Neuron (in vitro differentiated cells): ENCODE measurements around the gene PLD3.

Experiments used
- H2AFZ ChIP-seq: one replicate; pipeline ENCODE4 v1.6.1; 2013; ENCODE audit warnings: low read depth, mild to moderate bottlenecking, inconsistent platforms, low read length, moderate library complexity
- H3K27me3 ChIP-seq: one replicate; pipeline ENCODE4 v1.6.1; 2013; ENCODE audit warnings: low read length; ENCODE audit not compliant: insufficient read depth
- H3K36me3 ChIP-seq: one replicate; pipeline ENCODE4 v1.6.1; 2013; ENCODE audit warnings: low read length; ENCODE audit not compliant: insufficient read depth
- H3K4me1 ChIP-seq: one replicate; pipeline ENCODE4 v1.6.1; 2013; ENCODE audit warnings: low read length; ENCODE audit not compliant: insufficient read depth
- H3K4me3 ChIP-seq: 2 replicates; pipeline ENCODE4 v1.5.1; 2013; ENCODE audit warnings: mild to moderate bottlenecking, low read length, moderate library complexity
- H3K9me3 ChIP-seq: one replicate; pipeline ENCODE4 v1.6.1; 2013; ENCODE audit warnings: low read length

The PLD3 gene

DNA sequence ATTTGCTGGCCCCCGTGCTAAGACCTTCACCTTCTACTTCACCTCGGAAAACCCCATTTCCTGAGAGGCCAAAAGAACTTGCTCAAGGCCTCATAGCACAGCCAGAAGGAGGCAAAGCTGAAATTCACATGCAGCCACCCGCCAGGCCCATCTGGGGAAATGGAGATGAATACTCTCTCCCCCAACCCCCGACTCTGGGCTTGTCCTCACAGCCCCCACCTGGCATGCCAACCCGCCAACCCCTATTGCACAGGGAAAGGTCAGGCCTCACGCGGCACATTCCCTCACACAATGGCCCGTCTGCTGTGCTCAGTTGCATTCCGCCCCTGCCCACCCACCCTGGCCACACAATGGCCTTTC is 61.5 kb downstream of the PLD3 start:
- Histone ChIP-seq H3K4me3 (no peak overlapping the region), H3K27me3 (no peaks in the 10 kb centered on the region), H2AFZ (no peak overlapping the region), H3K9me3 (no peaks in the 10 kb centered on the region), H3K36me3 (no peaks in the 10 kb centered on the region), H3K4me1 (peaks cover 16% of the 10 kb centered on the region)

DNA sequence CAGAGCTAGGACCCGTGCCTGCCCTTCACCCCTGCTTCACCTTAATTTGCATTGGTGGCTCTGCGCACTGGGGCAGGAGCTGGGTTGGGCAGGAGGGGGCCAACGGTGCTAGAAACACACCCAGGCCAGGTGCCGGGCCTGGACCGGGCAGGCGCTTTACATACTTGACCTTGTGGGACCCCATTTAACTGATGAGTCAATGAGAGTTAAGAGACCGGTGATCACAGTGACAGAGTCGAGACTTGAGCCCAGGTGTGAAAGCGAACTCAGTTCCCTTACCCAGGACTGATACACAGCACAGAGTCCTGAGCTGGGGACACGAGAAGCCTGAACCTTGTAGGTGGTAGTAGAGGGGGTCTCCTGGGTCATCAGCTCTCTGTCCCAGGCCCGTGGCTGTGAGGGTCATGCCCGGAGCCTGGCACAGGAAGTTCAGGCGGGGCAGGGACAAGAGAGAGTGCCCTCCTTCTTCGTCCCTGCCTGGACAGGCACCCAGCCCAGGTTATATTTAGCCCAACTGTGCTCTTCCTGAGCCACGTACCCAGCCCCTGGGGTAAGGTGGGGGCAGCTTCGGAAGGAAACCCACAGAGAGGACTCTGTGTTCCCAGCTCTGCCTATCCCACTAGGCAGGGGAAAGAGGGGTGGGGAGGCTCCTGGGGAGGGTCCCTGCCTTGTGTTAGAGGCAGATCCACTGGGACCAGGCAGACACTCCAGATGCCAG is 62.8 kb downstream of the PLD3 start:
- H3K27me3 ChIP-seq: no peaks in the 10 kb centered on the region
- no peak overlapping the region for H2AFZ ChIP-seq
- H3K9me3 ChIP-seq: no peaks in the 10 kb centered on the region
- no peak overlapping the region for H3K4me3 ChIP-seq
- no peaks in the 10 kb centered on the region for H3K36me3 ChIP-seq
- H3K4me1 ChIP-seq: peaks cover 16% of the 10 kb centered on the region

DNA sequence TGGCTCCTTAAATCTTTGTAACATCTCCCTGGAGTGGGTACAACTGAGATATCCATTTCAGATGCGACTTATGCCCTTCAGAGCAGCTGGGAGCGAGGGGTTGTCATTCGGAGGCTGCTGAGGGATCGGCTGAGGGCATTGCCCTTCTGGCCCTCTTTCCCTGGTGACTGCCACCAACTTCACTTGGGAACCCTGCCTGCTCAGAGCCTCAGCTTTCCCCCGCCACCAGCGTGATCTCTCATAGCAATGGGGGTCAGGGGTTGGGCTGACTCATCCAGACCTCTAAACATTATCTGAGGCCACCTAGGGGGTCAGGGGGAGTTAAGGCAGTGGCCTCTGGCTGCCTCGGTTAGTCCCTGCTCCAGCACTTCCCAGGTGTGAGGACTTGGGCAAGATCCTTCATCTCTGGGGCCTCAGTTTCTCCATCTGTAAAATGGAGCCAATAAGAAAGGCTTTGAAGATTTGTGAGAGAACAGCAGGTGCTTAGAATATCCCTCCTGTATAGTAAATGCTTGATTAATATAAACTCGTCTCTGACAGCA is 63.5 kb downstream of the PLD3 start:
- H3K4me1 ChIP-seq: peaks cover 16% of the 10 kb centered on the region
- no peak overlapping the region for H2AFZ ChIP-seq
- H3K27me3 ChIP-seq: no peaks in the 10 kb centered on the region
- no peaks in the 10 kb centered on the region for H3K36me3 ChIP-seq
- H3K9me3 ChIP-seq: no peaks in the 10 kb centered on the region
- no peak overlapping the region for H3K4me3 ChIP-seq

DNA sequence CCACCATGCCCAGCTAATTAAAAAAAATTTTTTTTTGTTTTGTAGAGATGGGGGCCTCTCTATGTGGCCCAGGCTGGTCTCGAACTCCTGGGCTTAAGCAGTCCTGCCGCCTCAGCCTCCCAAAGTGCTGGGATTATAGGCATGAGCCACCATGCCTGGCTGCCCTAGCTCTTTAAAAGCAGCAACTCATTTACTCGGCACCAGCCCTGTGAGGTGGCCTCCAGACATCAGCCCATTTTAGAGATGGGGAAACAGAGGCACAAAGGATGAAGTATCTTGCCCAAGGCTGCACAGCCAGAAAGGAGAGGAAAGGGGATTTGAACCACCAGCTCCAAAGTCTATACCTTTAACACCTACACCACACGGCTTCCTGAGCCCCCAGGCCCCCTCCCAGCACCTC is 64.4 kb downstream of the PLD3 start:
- Histone ChIP-seq H3K36me3 (no peaks in the 10 kb centered on the region), H3K9me3 (no peaks in the 10 kb centered on the region), H3K4me1 (peaks cover 19% of the 10 kb centered on the region), H3K4me3 (no peak overlapping the region), H2AFZ (no peak overlapping the region), H3K27me3 (no peaks in the 10 kb centered on the region)

DNA sequence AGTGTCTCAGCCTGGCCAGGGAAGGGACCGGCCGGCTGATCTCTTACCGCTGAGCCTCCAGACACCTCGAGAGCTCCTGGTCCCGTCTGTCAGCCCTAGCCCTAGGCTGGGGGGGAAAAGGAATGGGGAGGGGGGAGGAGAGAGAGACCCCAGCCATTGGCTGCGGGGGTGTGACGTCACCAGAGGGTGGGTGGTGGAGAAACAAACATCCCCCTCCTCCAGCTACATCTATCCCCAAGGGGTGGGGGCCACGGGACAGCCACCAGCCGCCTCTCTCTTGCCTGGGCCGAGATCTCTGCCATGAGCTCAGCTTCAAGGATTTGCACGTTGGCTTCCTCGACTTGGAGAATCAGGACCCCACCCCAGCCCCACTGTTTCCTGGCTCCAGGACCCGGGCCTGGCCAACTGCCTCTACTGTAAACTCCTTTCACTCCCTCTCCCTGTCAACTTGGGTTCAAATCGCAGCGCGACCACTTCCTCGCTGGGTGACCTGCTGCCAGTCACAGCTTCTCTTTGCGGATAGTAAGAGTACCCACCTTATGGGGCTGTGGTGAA is 64.9 kb downstream of the PLD3 start, which contains the start of gene PRX:
Gene PRX, minus strand, starts transcription at position 88 of the 555 bp plus-strand sequence. CDS start 5,446 bp downstream, outside the sequence.
- H3K4me1 ChIP-seq: peaks cover 19% of the 10 kb centered on the region
- H2AFZ ChIP-seq: no peak within 1 kb of the TSS
- no peak within 1 kb of the TSS for H3K4me3 ChIP-seq
- H3K27me3 ChIP-seq: no peaks in the 10 kb centered on the region
- H3K9me3 ChIP-seq: no peaks in the 10 kb centered on the region
- H3K36me3 ChIP-seq: no peaks in the 10 kb centered on the region

DNA sequence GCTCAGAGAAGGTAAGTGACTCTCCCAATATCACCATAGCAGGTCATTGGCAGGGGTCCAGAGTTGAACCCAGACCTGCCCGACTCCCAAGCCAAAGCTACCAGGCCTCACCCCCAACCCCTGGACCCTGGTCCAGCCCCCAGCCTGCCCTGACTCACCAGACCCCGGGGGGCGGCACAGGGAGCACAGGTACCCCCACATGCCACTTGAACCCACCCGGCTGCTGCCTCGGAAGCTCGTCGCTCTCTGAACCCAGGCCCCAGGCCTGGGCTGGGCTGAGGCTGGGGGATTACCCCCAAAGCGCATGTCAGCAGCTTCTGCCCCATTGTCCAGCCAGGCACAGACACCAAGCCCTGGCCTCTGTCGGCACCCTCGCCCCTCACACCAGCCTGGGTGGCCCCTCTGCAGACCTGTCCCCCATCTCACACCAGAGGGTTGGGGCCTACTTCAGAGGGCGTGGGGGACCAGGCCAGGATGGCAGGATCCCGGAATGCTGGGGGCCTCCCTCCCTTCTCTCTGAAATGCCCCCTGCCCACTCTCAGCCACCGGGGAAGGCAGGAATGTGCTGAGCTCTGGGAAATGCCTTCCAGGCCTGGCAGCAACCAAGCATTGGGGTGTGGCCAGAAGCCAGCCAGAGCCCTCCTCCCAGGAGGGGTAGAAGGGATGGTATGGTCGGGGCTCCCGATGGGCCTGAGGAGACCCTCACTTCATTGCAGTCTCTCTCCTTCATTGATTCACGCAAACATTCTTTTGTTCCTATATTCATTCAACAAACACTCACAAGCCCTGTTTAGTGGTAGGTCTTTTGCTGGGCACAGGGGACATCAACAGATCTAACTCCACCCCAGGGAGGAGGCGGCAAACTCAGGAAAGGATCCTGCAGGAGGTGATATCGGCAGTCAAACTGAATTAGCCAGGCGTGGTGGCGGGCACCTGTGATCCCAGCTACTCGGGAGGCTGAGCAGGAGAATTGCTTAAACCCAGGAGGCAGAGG is 66.3 kb downstream of the PLD3 start:
- Histone ChIP-seq H3K4me3 (no peak overlapping the region), H3K4me1 (peaks cover 16% of the 10 kb centered on the region), H3K36me3 (no peaks in the 10 kb centered on the region), H3K9me3 (no peaks in the 10 kb centered on the region), H3K27me3 (no peaks in the 10 kb centered on the region), H2AFZ (no peak overlapping the region)

DNA sequence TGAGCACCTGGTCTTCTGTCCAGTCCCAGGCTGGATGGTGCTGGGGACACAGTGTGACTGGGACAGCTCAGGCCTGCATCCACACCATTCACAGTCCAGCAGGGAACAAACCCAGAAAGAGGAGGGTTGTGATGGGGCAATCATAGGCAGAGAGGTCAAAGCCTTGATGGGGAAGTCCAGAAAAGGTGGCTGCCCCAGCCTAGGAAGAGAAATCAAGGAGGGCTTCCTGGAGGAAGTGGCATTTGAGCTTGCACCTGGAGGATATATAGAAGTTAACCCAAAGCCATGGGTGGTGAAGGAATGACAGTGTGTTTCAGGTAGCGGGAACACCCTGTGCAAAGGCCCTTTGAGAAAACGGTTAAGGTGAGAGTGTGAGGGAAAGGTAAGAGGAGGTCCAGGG is 67.3 kb downstream of the PLD3 start:
- Histone ChIP-seq H3K27me3 (no peaks in the 10 kb centered on the region), H3K4me1 (peaks cover 10% of the 10 kb centered on the region), H2AFZ (no peak overlapping the region), H3K9me3 (no peaks in the 10 kb centered on the region), H3K4me3 (no peak overlapping the region), H3K36me3 (no peaks in the 10 kb centered on the region)

DNA sequence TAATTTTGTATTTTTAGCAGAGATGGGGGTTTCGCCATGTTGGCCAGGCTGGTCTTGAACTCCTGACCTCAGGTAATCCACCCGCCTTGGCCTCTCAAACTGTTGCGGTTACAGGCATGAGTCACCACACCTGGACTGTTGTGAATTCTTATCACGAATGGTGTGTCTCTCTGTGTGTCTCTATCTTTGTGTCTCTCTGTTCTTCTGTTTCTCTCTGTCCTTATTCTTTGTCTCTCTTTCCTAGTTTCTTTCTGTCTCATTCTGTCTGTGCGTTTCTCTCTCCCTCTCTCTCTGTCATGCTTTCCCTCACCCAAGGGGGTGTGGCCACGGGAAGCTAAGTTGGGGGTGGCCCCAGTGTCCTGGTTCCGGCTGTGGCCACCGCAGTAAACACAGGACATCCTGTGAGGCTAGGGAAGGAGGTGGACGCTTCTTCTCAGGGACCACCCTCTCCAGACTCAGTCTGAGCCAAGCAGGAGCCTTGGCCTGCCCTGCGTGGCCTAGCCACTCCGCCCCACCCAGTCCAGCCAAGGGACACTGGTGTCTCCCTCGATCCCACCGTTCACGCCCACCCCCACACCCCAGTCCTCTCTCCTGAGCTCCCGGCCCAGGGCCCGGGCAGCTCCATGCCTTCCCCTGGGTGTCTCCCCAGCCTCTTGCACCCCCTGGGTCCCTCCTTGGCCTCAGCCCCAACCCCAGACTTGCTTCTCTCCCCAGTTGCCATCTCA is 68.6 kb downstream of the PLD3 start:
- no peaks in the 10 kb centered on the region for H3K27me3 ChIP-seq
- H3K4me1 ChIP-seq: peaks cover 12% of the 10 kb centered on the region
- H3K9me3 ChIP-seq: no peaks in the 10 kb centered on the region
- H2AFZ ChIP-seq: no peak overlapping the region
- no peaks in the 10 kb centered on the region for H3K36me3 ChIP-seq
- H3K4me3 ChIP-seq: no peak overlapping the region

DNA sequence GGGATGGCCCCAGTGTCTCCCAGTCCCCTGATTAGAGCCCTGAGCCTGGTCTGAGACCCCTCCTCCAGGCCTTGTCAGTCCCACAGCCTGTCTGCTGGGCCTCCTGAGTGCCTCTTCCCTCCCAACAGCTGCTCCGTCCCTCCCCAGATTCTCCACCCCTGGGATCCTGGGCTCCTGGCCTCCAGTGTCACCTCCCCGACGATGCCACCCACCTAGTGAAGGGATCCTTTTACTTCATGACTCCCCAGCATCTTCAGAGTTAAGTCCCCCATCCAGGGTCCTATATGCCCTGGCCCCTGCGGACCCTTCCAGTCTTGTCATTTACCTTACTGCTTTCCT is 69.1 kb downstream of the PLD3 start:
- no peaks in the 10 kb centered on the region for H3K27me3 ChIP-seq
- no peak overlapping the region for H2AFZ ChIP-seq
- no peaks in the 10 kb centered on the region for H3K9me3 ChIP-seq
- peaks cover 12% of the 10 kb centered on the region for H3K4me1 ChIP-seq
- no peak overlapping the region for H3K4me3 ChIP-seq
- peaks cover 1% of the 10 kb centered on the region for H3K36me3 ChIP-seq

DNA sequence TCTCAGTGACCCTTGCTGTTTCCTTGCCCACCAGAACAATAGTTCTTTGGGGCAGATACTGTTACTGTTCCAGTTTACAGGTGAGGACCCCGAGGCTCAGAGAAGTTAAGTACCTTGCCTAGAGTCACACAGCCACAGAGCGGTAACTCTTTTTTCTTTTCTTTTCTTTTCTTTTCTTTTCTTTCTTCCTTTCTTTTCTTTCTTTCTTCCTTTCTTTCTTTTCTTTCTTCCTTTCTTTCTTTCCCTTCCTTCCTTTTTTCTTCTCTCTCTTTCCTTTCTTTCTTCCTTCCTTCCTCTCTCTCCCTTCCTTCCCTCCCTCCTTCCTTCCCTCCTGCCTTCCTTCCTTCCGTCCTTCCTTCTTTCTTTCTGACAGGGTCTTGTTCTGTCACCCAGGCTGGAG is 69.5 kb downstream of the PLD3 start:
- Histone ChIP-seq H3K9me3 (no peaks in the 10 kb centered on the region), H3K36me3 (peaks cover 4% of the 10 kb centered on the region), H2AFZ (no peak overlapping the region), H3K4me3 (no peak overlapping the region), H3K4me1 (peaks cover 12% of the 10 kb centered on the region), H3K27me3 (no peaks in the 10 kb centered on the region)

DNA sequence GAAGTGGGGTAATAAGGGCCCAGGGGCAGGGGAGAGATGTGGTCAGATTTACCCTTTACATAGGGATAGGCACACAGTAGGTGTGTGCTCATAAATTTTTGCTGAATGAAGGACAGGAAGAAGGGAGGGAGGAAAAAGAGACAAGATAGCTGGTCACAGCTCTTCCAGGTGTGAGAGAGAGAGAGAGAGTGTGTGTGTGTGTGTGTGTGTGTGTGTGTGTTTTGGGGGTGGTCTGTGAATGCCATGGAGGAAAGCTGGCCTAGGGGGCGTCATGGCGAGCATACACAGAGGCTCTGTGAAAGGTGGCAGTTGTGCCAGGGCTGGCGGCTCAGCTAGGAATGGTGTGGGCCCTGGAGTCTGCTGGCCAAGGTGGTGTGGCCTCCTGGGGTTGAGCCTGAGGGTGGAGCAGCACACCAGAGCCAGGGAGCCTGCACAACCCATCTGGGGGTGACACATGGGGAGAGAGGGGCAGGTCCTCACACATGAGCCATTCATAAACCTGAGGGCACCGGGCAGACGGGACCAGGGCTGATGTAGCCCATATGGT is 70.6 kb downstream of the PLD3 start:
- Histone ChIP-seq H3K9me3 (no peaks in the 10 kb centered on the region), H2AFZ (no peak overlapping the region)

DNA sequence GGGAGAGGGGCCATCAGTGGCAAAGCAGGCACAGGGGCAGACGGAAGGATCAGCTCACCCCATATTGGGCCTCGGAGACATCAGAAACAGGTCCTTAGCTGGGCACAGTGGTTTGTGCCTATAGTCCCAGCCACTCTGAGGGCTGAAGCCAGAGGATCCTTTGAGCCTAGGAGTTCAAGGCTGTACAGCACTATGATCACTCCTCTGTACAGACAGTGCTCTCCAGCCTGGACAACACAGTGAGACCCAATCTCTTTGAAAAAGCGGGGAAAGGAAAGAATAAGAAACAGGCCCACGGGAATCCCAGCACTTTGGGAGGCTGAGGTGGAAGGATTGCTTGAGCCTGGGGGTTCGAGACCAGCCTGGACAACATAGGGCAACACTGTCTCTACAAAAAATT is 71.3 kb downstream of the PLD3 start:
- H3K9me3 ChIP-seq: no peaks in the 10 kb centered on the region
- H3K4me3 ChIP-seq: no peak overlapping the region
- peaks cover 12% of the 10 kb centered on the region for H3K4me1 ChIP-seq
- no peaks in the 10 kb centered on the region for H3K27me3 ChIP-seq
- H3K36me3 ChIP-seq: peaks cover 7% of the 10 kb centered on the region
- no peak overlapping the region for H2AFZ ChIP-seq

More for the DNA sequence above, 70.6 kb downstream of the PLD3 start:
- Histone ChIP-seq H3K4me1 (peaks cover 7% of the 10 kb centered on the region), H3K4me3 (no peak overlapping the region), H3K36me3 (peaks cover 7% of the 10 kb centered on the region), H3K27me3 (no peaks in the 10 kb centered on the region)
